Measurements from ENCODE around the gene CDHR1.

Gene CDHR1

DNA sequence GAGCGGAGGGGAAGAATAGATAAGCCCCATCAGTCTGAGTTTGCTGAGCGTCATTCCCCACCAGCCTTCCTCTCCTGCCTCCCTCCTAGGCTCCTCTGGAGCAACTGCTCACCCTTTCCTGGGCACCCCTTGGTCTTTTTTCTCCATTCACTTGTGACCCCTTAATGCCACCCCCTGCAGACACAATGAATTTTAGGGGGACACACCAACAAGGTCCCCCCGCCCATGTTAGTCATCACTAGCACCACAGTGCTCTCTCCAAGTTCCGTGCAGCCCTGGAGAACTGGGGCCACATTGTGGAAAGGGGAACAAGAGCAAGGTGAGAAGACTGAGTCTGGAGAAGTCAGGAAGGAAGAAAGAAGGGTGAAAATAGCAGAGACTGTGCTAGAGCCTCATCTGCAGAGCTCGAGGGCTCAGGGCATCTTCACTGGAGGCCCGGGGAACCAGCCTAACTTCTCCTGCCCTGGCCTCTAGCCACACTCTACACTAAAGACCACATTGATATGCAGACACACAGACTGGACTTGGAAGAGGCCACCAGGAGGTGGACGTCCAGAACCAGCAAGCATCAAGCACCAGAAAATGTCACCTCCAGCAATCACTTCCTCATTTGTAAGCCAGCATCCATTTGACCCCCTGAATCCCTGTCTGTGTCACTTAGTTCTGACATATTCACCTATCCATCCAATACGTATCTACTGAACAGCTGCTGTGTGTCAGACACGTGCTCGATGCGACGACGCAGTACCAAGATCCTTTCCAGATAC, 68.0 kb downstream of the CDHR1 start:
- no peak for DNase-seq (ENCODE audit: low read depth in 2 of 2)

DNA sequence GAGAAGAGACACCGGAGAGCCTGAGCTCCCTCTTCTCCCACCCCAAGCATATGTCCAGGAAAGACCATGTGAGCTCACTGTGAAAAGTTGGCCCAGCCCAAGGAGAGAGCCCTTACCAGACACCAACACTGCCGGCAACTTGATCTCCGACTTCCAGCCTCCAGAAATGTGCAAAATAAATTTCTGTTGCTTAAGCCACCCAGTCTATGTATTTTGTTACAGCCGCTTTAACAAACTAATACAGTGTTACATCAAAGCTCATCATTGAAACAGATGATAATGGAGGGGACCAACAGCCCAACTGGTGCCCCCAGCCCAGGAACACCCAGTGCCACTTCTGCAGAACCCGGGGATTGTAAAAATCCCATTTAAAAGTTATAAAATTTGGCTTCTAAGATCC, 69.4 kb downstream of the CDHR1 start:
- DNase-seq (ENCODE audit: low read depth in 2 of 2), result no peak

DNA sequence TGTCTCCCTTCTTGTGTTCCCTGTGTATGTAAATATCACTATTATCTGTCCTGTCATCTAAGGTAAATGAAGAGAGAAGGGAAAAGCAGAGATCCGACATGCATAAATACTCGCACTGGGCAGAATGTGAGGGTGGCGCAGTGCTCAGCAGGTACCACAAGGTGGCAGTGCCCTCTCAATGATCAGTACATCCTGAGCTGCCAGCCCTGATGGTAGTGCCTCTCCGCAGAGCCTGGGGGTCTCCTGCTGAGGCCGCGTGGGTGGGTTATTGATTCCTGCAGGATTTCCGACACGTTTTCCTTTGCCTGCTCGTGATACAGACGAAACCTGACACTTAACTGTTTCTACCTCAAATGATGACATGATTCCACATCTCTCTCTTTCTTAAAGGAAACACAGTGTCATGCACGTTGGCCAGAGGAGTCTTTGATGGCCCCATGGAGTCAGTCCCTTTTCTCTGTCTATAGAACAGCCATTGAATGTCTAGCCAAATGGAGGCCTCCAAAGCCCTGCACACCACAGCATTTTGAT, 70.3 kb downstream of the CDHR1 start:
- peak; percentile 13 to 16 for DNase-seq (ENCODE audit: low read depth in 2 of 2)

DNA sequence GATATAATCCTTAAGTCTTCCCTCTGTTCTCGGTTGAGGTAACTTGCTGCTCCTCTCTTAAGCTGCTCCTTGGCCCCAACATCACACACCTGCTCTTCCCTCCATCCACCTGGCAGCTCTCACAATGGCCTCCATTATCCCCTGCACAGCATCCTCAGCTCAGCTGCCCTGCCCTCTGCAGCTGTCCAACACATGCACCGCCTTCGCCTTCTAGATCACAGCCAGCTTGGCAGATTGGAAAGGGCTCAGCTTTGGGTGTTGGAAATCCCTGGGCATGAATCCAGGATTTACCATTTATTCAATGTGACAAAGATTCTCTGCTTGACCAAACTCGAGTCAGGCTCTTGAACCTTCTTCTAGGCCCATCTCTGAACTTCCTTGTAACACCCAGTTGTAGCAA, 71.1 kb downstream of the CDHR1 start:
- no peak for DNase-seq (ENCODE audit: low read depth in 2 of 2)

DNA sequence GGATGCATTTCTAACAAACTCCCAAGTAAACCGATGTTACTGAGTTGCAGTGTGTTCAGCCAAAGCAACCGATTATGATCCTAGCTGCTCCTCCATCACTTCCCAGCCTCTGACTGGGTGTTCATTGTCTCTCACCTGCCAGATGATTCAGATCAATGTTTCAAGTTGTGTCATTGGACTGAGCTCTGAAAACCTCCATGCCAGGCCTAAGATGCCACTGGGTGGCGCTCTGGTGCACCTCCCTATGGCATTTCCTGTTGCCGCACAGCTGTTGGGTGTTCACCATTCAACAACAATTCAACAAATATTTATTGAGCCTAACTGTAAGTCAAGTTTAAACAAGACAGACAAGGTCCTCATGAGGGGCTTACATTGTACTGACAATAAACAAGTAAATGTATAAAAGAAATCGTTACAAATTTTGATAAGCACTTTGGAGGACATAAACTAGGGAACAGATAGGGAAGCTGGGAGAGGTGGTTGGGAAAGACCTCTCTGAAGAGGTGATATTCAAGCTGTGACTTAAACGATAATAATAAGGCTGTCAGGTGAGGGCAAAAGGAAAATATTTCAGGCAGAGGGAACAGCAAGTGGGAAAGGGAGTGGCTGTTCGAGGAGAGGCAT, 73.3 kb downstream of the CDHR1 start:
- no peak for DNase-seq (ENCODE audit: low read depth in 2 of 2)

DNA sequence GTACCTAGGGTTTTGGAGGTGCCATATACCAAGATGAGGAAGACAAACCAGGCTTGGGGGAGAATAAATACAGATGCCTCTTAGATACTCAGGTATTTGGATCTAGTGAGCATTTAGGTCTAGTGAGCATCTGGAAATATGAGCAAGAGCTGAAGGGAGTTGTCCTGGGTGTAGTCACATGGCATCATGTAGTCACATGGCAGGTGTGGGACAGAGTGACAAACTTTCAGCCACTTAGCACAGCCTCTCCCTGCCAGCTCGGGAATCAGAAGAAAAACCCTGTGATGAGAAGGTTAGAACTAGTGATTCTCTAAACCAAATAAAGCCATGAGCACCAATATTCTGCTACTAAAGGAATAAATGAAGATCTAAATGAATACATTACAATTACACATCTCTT, 74.8 kb downstream of the CDHR1 start:
- DNase-seq (ENCODE audit: low read depth in 2 of 2), result no peak

Measured in fibroblast of skin of left quadriceps (primary cell).